ENCODE results near the gene HABP2. TPM values are rescaled to one million over a fixed set of nuclear protein-coding genes. Genes with fewer than 3 reads are reported as not detected.

HABP2 gene
- polyA plus RNA-seq, 3 donors = not detected

DNA sequence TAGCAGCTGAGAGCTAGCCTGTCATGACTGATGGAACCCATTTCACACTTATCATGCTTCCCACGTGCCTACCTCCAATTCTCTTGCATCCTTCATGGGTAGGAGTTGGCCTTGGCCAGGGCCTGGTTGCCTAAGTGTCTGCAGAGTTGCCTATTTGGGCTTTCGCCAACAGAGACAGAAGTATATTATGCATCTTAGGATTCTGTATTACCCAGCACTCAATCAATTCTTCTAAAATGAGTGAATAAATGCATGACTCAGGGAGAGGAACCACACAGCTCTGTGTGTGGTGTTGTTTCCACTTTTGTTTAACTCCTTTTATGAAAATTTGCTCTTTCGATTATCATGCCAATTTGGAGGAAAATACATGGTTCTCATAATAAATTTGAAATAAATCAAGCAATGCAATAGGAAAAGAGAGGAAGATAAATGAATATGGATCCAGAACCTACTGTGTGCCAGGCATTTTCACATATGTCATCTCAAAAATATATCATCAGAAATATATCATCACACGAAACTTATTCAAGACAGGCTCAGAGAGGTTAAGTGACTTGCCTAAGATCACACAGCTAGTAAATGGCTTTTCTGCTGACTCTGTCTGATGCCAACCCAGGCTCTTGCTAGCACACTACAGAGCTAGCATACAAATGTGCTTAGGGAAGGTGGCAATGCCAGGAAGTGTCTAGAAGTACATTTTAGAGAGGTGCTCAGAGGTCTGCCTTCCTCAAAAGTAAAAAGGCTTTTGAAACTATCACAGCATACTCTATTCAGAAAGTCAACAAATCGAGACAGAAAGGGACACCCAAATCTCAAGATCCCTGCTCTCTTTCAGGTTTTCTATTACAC, 9.5 kb upstream of the HABP2 start:
- no peak for TF ChIP-seq CTCF (IDR thresholded peaks at IDR 0.05)
- H4K20me1 ChIP-seq (ENCODE audit: insufficient read depth, low read length) = no peaks in the 10 kb centered on the region
- no peaks in the 10 kb centered on the region for H3K79me2 ChIP-seq (ENCODE audit: insufficient read depth, low read length)
- H3K36me3 Mint-ChIP-seq = no peaks in the 10 kb centered on the region
- no peak for DNase-seq
- intact Hi-C loops (cut with micrococcal nuclease) = no loop called here
- no peak overlapping the region for H3K27ac ChIP-seq (ENCODE audit: low read depth in 1 of 2, low read length in 2 of 2)
- no peak overlapping the region for H2AFZ ChIP-seq (ENCODE audit: insufficient read depth, low read depth, low read length, poor library complexity, severe bottlenecking)
- H3K4me3 Mint-ChIP-seq = no peak overlapping the region
- no peak overlapping the region for H3K27ac Mint-ChIP-seq
- no peak overlapping the region for H3K4me2 ChIP-seq (replicated peaks; ENCODE audit: extremely low read depth, low read length, poor library complexity, severe bottlenecking)
- WGBS (ENCODE audit: insufficient coverage) = 100% methylated on average over 1 of the region's 5 CpGs
- no peaks in the 10 kb centered on the region for H3K36me3 ChIP-seq (replicated peaks in 1 of 2; ENCODE audit: control insufficient read depth in 1 of 2, insufficient read depth in 2 of 2, low read length in 2 of 2)
- H3K9ac ChIP-seq (ENCODE audit: insufficient read depth, low read length, poor library complexity, severe bottlenecking) = no peak overlapping the region
- H3K4me1 ChIP-seq (ENCODE audit: control insufficient read depth in 1 of 2, insufficient read depth in 2 of 2, low read length in 2 of 2) = no peaks in the 10 kb centered on the region
- H3K4me3 ChIP-seq (replicated peaks in 1 of 3; ENCODE audit: low read depth in 2 of 3, low read length in 3 of 3) = no peak overlapping the region
- no peaks in the 10 kb centered on the region for H3K27me3 ChIP-seq (ENCODE audit: control insufficient read depth in 2 of 2, insufficient read depth in 2 of 2, low read length in 2 of 2)
- peaks cover 0 to 6% (median 2%) of the 10 kb centered on the region in 3 donors for H3K27me3 Mint-ChIP-seq (ENCODE audit: low read depth in 3 of 3)
- H3K9me3 Mint-ChIP-seq = no peaks in the 10 kb centered on the region
- no peaks in the 10 kb centered on the region for H3K9me3 ChIP-seq (replicated peaks in 1 of 2; ENCODE audit: control insufficient read depth in 1 of 2, insufficient read depth in 1 of 2, low read length in 2 of 2)
- peaks cover 7% of the 10 kb centered on the region for H3K4me1 Mint-ChIP-seq

DNA sequence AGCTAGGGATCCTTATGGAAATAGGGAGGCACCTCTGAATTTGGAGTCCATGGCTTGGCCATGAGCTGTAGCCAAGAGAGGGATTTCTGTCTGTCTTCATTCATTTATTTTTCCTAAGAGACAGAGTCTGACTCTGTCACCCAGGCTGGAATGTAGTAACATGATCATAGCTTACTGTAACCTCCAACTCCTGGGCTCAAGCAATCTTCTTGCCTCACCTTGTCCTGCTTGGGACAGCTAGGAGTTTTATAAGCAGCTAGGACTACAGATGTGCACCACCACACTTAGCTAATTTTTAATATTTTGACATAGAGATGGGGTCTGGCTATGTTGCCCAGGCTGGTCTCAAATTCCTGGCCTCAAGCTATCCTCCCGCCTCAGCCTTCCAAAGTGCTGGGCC, 8.5 kb upstream of the HABP2 start:
- H3K4me2 ChIP-seq (replicated peaks; ENCODE audit: extremely low read depth, low read length, poor library complexity, severe bottlenecking) = no peak overlapping the region
- no peaks in the 10 kb centered on the region for H3K36me3 Mint-ChIP-seq
- H4K20me1 ChIP-seq (ENCODE audit: insufficient read depth, low read length) = no peaks in the 10 kb centered on the region
- no peak overlapping the region for H3K4me3 ChIP-seq (replicated peaks in 1 of 3; ENCODE audit: low read depth in 2 of 3, low read length in 3 of 3)
- H3K4me3 Mint-ChIP-seq = no peak overlapping the region
- no peaks in the 10 kb centered on the region for H3K36me3 ChIP-seq (replicated peaks in 1 of 2; ENCODE audit: control insufficient read depth in 1 of 2, insufficient read depth in 2 of 2, low read length in 2 of 2)
- no peaks in the 10 kb centered on the region for H3K4me1 ChIP-seq (ENCODE audit: control insufficient read depth in 1 of 2, insufficient read depth in 2 of 2, low read length in 2 of 2)
- H3K79me2 ChIP-seq (ENCODE audit: insufficient read depth, low read length) = no peaks in the 10 kb centered on the region
- no peak overlapping the region for H3K9ac ChIP-seq (ENCODE audit: insufficient read depth, low read length, poor library complexity, severe bottlenecking)
- no peaks in the 10 kb centered on the region for H3K27me3 ChIP-seq (ENCODE audit: control insufficient read depth in 2 of 2, insufficient read depth in 2 of 2, low read length in 2 of 2)
- no peak overlapping the region for H3K27ac Mint-ChIP-seq
- intact Hi-C loops (cut with micrococcal nuclease) = no loop called here
- no peak for TF ChIP-seq CTCF (IDR thresholded peaks at IDR 0.05)
- no peak overlapping the region for H2AFZ ChIP-seq (ENCODE audit: insufficient read depth, low read depth, low read length, poor library complexity, severe bottlenecking)
- DNase-seq = no peak
- H3K9me3 ChIP-seq (replicated peaks in 1 of 2; ENCODE audit: control insufficient read depth in 1 of 2, insufficient read depth in 1 of 2, low read length in 2 of 2) = no peaks in the 10 kb centered on the region
- WGBS (ENCODE audit: insufficient coverage) = 82% methylated on average over 1 of the region's 1 CpG
- no peak overlapping the region for H3K27ac ChIP-seq (ENCODE audit: low read depth in 1 of 2, low read length in 2 of 2)
- H3K4me1 Mint-ChIP-seq = peaks cover under 1% of the 10 kb centered on the region
- peaks cover 0 to 4% (median 2%) of the 10 kb centered on the region in 3 donors for H3K27me3 Mint-ChIP-seq (ENCODE audit: low read depth in 3 of 3)
- H3K9me3 Mint-ChIP-seq = no peaks in the 10 kb centered on the region

Data from CD14-positive monocyte (primary cell).